Gastrocnemius medialis (tissue), 4 donors: ENCODE results near the gene PRR20B.

ENCODE experiments used
- CTCF ChIP-seq, 5 experiments: fragments of 450-650 bp in 3 of 5; fragments of 200-600 bp in 2 of 5; sonication (generic) in 2 of 5; IDR thresholded peaks in 4 of 5; conservative IDR thresholded peaks in 1 of 5; 1 replicate in 4 of 5; 2 replicates in 1 of 5; pipeline ENCODE4 v1.5.1; 2016 to 2019; ENCODE audit warnings: antibody characterized with exemption in 5 of 5, mild to moderate bottlenecking in 3 of 5, moderate library complexity in 3 of 5
- POLR2A ChIP-seq, 2 donors: fragments of 450-650 bp; IDR thresholded peaks; one replicate each; pipeline ENCODE4 v1.6.1; 2017; ENCODE audit warnings: antibody characterized with exemption in 2 of 2, mild to moderate bottlenecking in 2 of 2, moderate library complexity in 2 of 2

- TF ChIP-seq CTCF (IDR thresholded peaks at IDR 0.05 in 4 of 5, conservative IDR thresholded peaks at IDR 0.05 in 1 of 5) = no peak
- TF ChIP-seq POLR2A (IDR thresholded peaks at IDR 0.05) = no peak
Observed at GRCh38 chr13:57114945-57115344, 32.3 kb upstream of the PRR20B start.
